Natural killer cell (primary cell): ENCODE measurements around the gene RFNG. TPM values are rescaled to one million over a fixed set of nuclear protein-coding genes. Genes with fewer than 3 reads are reported as not detected.
A peak's percentile ranks its signal among the peaks of the same experiment; 100 is the strongest.

ENCODE experiments used
- ATAC-seq, 3 donors: fragments of 150-1000 bp in 2 of 3; fragments of 200-7000 bp in 1 of 3; cut with Tn5 transposase; 1 replicate in 1 of 3; 2 replicates in 2 of 3; pipeline ENCODE4 v1.10.0; 2021; ENCODE audit warnings: mild to moderate bottlenecking in 2 of 3, moderate library complexity in 2 of 3
- DNase-seq, 2 donors: peaks; one replicate each; pipeline versions ENCODE4 v3.0.0 to v3.0.0-alpha.2; 2013 to 2021; ENCODE audit warnings: mixed read lengths in 1 of 2
- H3K27ac ChIP-seq: one replicate; pipeline ENCODE4 v1.5.1; 2013; ENCODE audit warnings: mild to moderate bottlenecking, low read length
- H3K27me3 ChIP-seq: one replicate; pipeline ENCODE4 v1.6.1; 2013; ENCODE audit warnings: low read length; ENCODE audit not compliant: control insufficient read depth, insufficient read depth
- H3K36me3 ChIP-seq: one replicate; pipeline ENCODE4 v1.6.1; 2013; ENCODE audit warnings: low read length; ENCODE audit not compliant: control insufficient read depth, insufficient read depth
- H3K4me1 ChIP-seq: one replicate; pipeline ENCODE4 v1.6.1; 2013; ENCODE audit warnings: low read length; ENCODE audit not compliant: control insufficient read depth, insufficient read depth
- H3K4me3 ChIP-seq: one replicate; pipeline ENCODE4 v1.5.1; 2013; ENCODE audit warnings: low read length
- H3K9me3 ChIP-seq: one replicate; pipeline ENCODE4 v1.6.1; 2013; ENCODE audit warnings: low read length; ENCODE audit not compliant: control insufficient read depth, insufficient read depth
- H3K27ac Mint-ChIP-seq, 2 donors: one replicate each; pipeline ENCODE4 v1.8.0; 2022; ENCODE audit warnings: mild to moderate bottlenecking in 2 of 2, mixed read lengths in 2 of 2, moderate library complexity in 1 of 2
- H3K27me3 Mint-ChIP-seq, 2 donors: one replicate each; pipeline ENCODE4 v1.8.0; 2022; ENCODE audit warnings: low read depth in 2 of 2, mixed read lengths in 2 of 2
- H3K36me3 Mint-ChIP-seq: one replicate; pipeline ENCODE4 v1.8.0; 2022; ENCODE audit warnings: mixed read lengths
- H3K4me1 Mint-ChIP-seq, 2 donors: one replicate each; pipeline ENCODE4 v1.8.0; 2022; ENCODE audit warnings: mixed read lengths in 2 of 2
- H3K4me3 Mint-ChIP-seq: one replicate; pipeline ENCODE4 v1.8.0; 2022; ENCODE audit warnings: mild to moderate bottlenecking, moderate library complexity, mixed read lengths
- H3K9me3 Mint-ChIP-seq, 2 donors: one replicate each; pipeline ENCODE4 v1.8.0; 2022; ENCODE audit warnings: mixed read lengths in 2 of 2
- CTCF ChIP-seq: fragments of 200-600 bp; IDR thresholded peaks from one replicate; pipeline ENCODE4 v1.8.0; 2022; ENCODE audit warnings: antibody characterized with exemption
- WGBS: methylation state at CpG from one replicate; pipeline ENCODE4 v1.1.7; 2013; ENCODE audit warnings: missing lambda C conversion rate; ENCODE audit not compliant: insufficient coverage; 5-methylcytosine and 5-hydroxymethylcytosine counted together
- intact Hi-C: fragments of 100-400 bp; cut with micrococcal nuclease; formaldehyde crosslinking; loops from one replicate; pipeline ENCODE4 v1.14.2; 2022
- total RNA-seq, 4 donors: library from RNA; stranded (reverse); fragments of 120-200 nt in 1 of 4; gene quantifications; one replicate each; pipeline versions ENCODE4 v1.2.3 to v1.2.4, GENCODE V29; 2013 to 2022

The RFNG gene
- total RNA-seq, 3 donors from 2014 or later (not counting 1 experiment from before 2014, with no cell fraction given), result 22.7 to 26.7 (median 23.2) TPM

- Mint-ChIP-seq H3K4me1 (peaks cover 0 to 11% of the 10 kb centered on the region in 2 donors), H3K27ac (no peak overlapping the region), H3K9me3 (no peaks in the 10 kb centered on the region), H3K4me3 (peak overlapping the region; percentile 65), H3K27me3 (peaks cover 0 to 6% of the 10 kb centered on the region in 2 donors), H3K36me3 (no peaks in the 10 kb centered on the region)
- DNase-seq (no peak), ATAC-seq (no peak)
- intact Hi-C loops, result no loop called here
- Histone ChIP-seq H3K9me3 (no peaks in the 10 kb centered on the region), H3K27ac (no peak overlapping the region), H3K27me3 (peaks cover 6% of the 10 kb centered on the region), H3K4me3 (no peak overlapping the region), H3K36me3 (no peaks in the 10 kb centered on the region), H3K4me1 (peaks cover 26% of the 10 kb centered on the region)
- TF ChIP-seq CTCF, result no peak
- WGBS, result 97% methylated on average over 16 of the region's 16 CpGs
Observed at GRCh38 chr17:82029391-82029790, 22.2 kb downstream of the RFNG start.

- ATAC-seq (no peak), DNase-seq (no peak)
- Histone ChIP-seq H3K36me3 (no peaks in the 10 kb centered on the region), H3K9me3 (no peaks in the 10 kb centered on the region), H3K27ac (no peak overlapping the region), H3K4me3 (no peak overlapping the region), H3K4me1 (peaks cover 31% of the 10 kb centered on the region), H3K27me3 (peaks cover 6% of the 10 kb centered on the region)
- Mint-ChIP-seq H3K4me1 (peaks cover 2 to 15% of the 10 kb centered on the region in 2 donors), H3K36me3 (no peaks in the 10 kb centered on the region), H3K27me3 (peaks cover 0 to 6% of the 10 kb centered on the region in 2 donors), H3K27ac (no peak overlapping the region), H3K4me3 (peak overlapping the region; percentile 65), H3K9me3 (no peaks in the 10 kb centered on the region)
- WGBS, result 97% methylated on average over 9 of the region's 9 CpGs
- intact Hi-C loops, result no loop called here
- no peak for TF ChIP-seq CTCF
Observed at GRCh38 chr17:82028966-82029365, 22.6 kb downstream of the RFNG start.

GRCh38 chr17:82028246-82028645, 23.4 kb downstream of the RFNG start:
- intact Hi-C loops, result no loop called here
- H3K27ac Mint-ChIP-seq, result no peak overlapping the region
- Histone ChIP-seq H3K27me3 (peaks cover 6% of the 10 kb centered on the region), H3K4me1 (peaks cover 36% of the 10 kb centered on the region), H3K36me3 (no peaks in the 10 kb centered on the region), H3K9me3 (no peaks in the 10 kb centered on the region), H3K4me3 (no peak overlapping the region), H3K27ac (no peak overlapping the region)
- H3K36me3 Mint-ChIP-seq, result no peaks in the 10 kb centered on the region
- ATAC-seq (no peak), DNase-seq (no peak)
- H3K27me3 Mint-ChIP-seq, result peaks cover 0 to 6% of the 10 kb centered on the region in 2 donors
- TF ChIP-seq CTCF, result no peak
- H3K4me1 Mint-ChIP-seq, result peaks cover 7 to 20% of the 10 kb centered on the region in 2 donors
- H3K9me3 Mint-ChIP-seq, result no peaks in the 10 kb centered on the region
- 97% methylated on average over 13 of the region's 13 CpGs for WGBS
- no peak overlapping the region for H3K4me3 Mint-ChIP-seq

- Histone ChIP-seq H3K4me3 (no peak overlapping the region), H3K27me3 (peaks cover 4% of the 10 kb centered on the region), H3K4me1 (peaks cover 40% of the 10 kb centered on the region), H3K9me3 (no peaks in the 10 kb centered on the region), H3K27ac (no peak overlapping the region), H3K36me3 (no peaks in the 10 kb centered on the region)
- ATAC-seq, result no peak
- peaks cover 0 to 6% of the 10 kb centered on the region in 2 donors for H3K27me3 Mint-ChIP-seq
- H3K4me3 Mint-ChIP-seq, result no peak overlapping the region
- intact Hi-C loops, result no loop called here
- H3K9me3 Mint-ChIP-seq, result no peaks in the 10 kb centered on the region
- peaks cover 7 to 37% of the 10 kb centered on the region in 2 donors for H3K4me1 Mint-ChIP-seq
- no peak overlapping the region for H3K27ac Mint-ChIP-seq
- no peak for DNase-seq
- TF ChIP-seq CTCF, result no peak
- 97% methylated on average over 25 of the region's 25 CpGs for WGBS
- no peaks in the 10 kb centered on the region for H3K36me3 Mint-ChIP-seq
Observed at GRCh38 chr17:82025401-82026107, 26.1 kb downstream of the RFNG start.
